GM10266 (cell line): Measurements from ENCODE around the gene ANKRD27.

Experiments used
- DNase-seq: peaks from one replicate; pipeline ENCODE4 v3.0.0; 2012; ENCODE audit errors: extremely low spot score
- CTCF ChIP-seq: IDR thresholded peaks from 2 replicates; pipeline ENCODE4 v1.5.1; 2012; ENCODE audit warnings: mild to moderate bottlenecking, low read depth; ENCODE audit not compliant: control insufficient read depth, insufficient read depth; ENCODE audit errors: missing control alignments

ANKRD27 gene

DNA sequence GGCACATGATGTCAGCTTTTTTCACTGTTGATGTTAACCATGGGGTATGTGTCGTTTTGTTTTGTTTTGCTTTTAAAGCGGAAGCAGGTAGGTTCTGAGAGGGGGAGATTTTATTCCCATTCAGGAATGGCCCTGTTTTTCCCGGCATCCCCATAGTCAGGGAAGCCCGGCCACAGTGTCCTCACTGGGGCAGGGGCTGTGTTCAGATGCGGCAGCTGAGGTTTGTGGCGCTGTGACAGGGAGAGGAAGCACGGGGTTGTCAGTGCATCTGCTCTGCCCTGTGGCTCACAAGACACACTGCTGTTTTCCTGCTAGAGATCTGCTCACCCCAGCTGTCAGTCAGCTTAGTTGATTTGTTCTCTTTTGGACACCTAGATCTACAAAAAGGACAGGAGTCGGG is 27.6 kb downstream of the ANKRD27 start:
- no peak for TF ChIP-seq CTCF
- DNase-seq: no peak

DNA sequence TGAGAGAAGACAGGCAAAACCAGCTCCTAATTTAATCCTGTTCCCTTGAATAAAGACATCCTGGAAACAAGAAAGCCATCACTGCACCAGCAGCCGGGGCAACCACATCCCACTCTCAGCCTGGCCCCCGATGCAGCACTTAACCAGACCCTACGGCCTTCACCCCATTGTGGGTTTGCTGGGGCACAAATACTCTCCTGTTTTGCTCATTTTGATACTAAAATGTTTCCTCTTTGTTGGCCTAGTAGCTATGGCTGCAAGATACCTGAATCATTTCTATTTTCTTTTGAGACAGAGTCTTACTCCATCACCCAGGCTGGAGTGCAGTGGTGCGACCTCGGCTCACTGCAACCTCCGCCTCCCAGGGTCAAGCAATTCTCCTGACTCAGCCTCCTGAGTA is 28.4 kb downstream of the ANKRD27 start:
- no peak for DNase-seq
- TF ChIP-seq CTCF: no peak

- no peak for TF ChIP-seq CTCF
- no peak for DNase-seq
Measured at GRCh38 chr19:32642771-32643170, 32.2 kb downstream of the ANKRD27 start.

GRCh38 chr19:32638625-32639024 is 36.4 kb downstream of the ANKRD27 start:
- no peak for DNase-seq
- TF ChIP-seq CTCF: no peak

DNA sequence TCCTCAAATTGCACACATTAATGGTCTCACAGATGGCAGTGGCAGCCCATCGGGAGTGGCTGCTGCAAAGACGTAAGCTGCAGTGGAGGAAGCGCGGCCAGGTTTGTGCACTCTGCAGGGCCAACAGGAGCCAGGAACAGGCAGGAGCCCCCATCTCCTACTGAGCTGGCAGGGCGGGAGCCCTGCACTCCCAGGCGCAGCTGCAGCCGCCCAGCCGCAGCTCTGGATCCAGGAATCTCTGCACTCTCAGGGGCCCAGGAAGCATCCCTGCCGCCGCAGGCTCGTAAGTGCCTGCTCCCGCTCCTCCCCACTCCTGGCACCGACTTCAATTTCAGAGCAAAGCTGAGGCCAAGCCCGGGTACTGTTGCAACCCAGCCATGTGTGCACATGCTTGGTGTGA is 37.5 kb downstream of the ANKRD27 start:
- no peak for DNase-seq
- no peak for TF ChIP-seq CTCF

- TF ChIP-seq CTCF: no peak
- DNase-seq: no peak
Measured at GRCh38 chr19:32631381-32631780, 43.6 kb downstream of the ANKRD27 start.

DNA sequence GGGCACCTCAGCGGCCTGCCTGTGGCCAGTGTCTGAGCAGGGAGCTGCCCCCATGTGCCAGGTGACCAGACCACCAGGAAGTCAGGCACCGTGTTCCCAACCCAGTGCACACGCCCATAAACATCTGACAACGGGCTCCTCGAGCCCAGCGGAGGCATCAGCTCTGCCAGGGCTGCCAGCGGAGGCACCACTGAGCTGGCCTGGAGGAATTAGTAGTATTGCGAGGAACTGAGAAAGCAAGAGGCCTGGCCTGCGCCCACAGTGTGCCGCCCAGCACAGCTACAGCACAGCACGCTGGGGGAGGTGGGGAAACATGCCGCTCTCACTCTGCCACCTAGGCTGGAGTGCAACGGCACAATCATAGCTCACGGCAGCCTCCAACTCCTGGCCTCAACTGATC is 44.6 kb downstream of the ANKRD27 start:
- no peak for TF ChIP-seq CTCF
- DNase-seq: no peak
